Esophagus squamous epithelium (tissue), 5 donors: ENCODE data around the gene CDIP1. TPM values are rescaled to one million over a fixed set of nuclear protein-coding genes. Genes with fewer than 3 reads are reported as not detected.
"Not testable (repeated sequence)": the region's sequence is repeated elsewhere in the genome, so short reads cannot be mapped to it uniquely, and the experiment has no call there.

Experiments used
- DNase-seq: peaks from one replicate; lab custom pipeline; 2025; lab: John Stamatoyannopoulos, UW
- H3K27ac ChIP-seq, 4 donors: fragments of 200-600 bp; sonication (generic); one replicate each; pipeline ENCODE4 v1.5.1; 2016 to 2019; ENCODE audit warnings: mild to moderate bottlenecking in 1 of 4
- H3K27me3 ChIP-seq, 4 donors: fragments of 200-600 bp; sonication (generic); 1 replicate in 3 of 4; 2 replicates in 1 of 4; pipeline versions ENCODE4 v1.5.1 to v1.6.0; 2017 to 2021; ENCODE audit warnings: antibody characterized with exemption in 1 of 4
- H3K36me3 ChIP-seq, 3 donors: fragments of 200-600 bp; sonication (generic); one replicate each; pipeline ENCODE4 v1.5.1; 2016 to 2019
- H3K4me1 ChIP-seq, 3 donors: fragments of 200-600 bp; sonication (generic); one replicate each; pipeline ENCODE4 v1.5.1; 2017 to 2019
- H3K4me3 ChIP-seq, 4 donors: fragments of 200-600 bp; sonication (generic); 1 replicate in 3 of 4; 2 replicates in 1 of 4; pipeline ENCODE4 v1.5.1; 2016 to 2019; ENCODE audit warnings: mild to moderate bottlenecking in 2 of 4, moderate library complexity in 1 of 4
- H3K9me3 ChIP-seq, 3 donors: fragments of 200-600 bp; sonication (generic); one replicate each; pipeline ENCODE4 v1.5.1; 2016 to 2019
- CTCF ChIP-seq, 6 experiments: fragments of 450-650 bp in 4 of 6; fragments of 200-600 bp in 2 of 6; sonication (generic) in 2 of 6; IDR thresholded peaks; one replicate each; pipeline ENCODE4 v1.5.1; 2016 to 2019; ENCODE audit warnings: antibody characterized with exemption in 6 of 6, mild to moderate bottlenecking in 4 of 6, moderate library complexity in 4 of 6
- POLR2A ChIP-seq, 4 donors: fragments of 450-650 bp; IDR thresholded peaks; one replicate each; pipeline ENCODE4 v1.6.1; 2017; ENCODE audit warnings: antibody characterized with exemption in 4 of 4, mild to moderate bottlenecking in 4 of 4, moderate library complexity in 3 of 4
- WGBS, 2 donors: methylation state at CpG; one replicate each; pipeline ENCODE4 v1.1.5; 2018; 5-methylcytosine and 5-hydroxymethylcytosine counted together
- intact Hi-C: fragments of 100-400 bp; cut with DNase I; formaldehyde crosslinking; loops from one replicate; pipeline ENCODE4 v1.15.0; 2022
- total RNA-seq, 4 donors: library from RNA; depleted of rRNA; stranded (reverse); fragments of >200 nt; gene quantifications; one replicate each; pipeline ENCODE4 v1.1.0, GENCODE V29; 2016
- donor health status: DM: yes; HTN: yes; CAD: no.

The CDIP1 gene
- total RNA-seq, 4 donors from 2014 or later: 10.2 to 26.5 (median 16.5) TPM

GRCh38 chr16:4576008-4576407 lies 37.4 kb upstream of the CDIP1 start:
- H3K36me3 ChIP-seq: no peaks in the 10 kb centered on the region
- peaks cover 0 to 8% (median 0%) of the 10 kb centered on the region in 4 donors for H3K27me3 ChIP-seq
- intact Hi-C loops: no loop called here
- H3K4me1 ChIP-seq: peaks cover 0 to 6% (median 0%) of the 10 kb centered on the region in 3 donors
- TF ChIP-seq CTCF (IDR thresholded peaks at IDR 0.05) (no peak), POLR2A (IDR thresholded peaks at IDR 0.05) (no peak)
- H3K4me3 ChIP-seq: no peak overlapping the region
- H3K27ac ChIP-seq: no peak overlapping the region
- no peaks in the 10 kb centered on the region for H3K9me3 ChIP-seq
- 94 to 99% methylated on average over 13 to 15 of the region's 15 CpGs for WGBS, 2 donors
- no peak for DNase-seq

GRCh38 chr16:4574919-4575705 lies 36.5 kb upstream of the CDIP1 start:
- Histone ChIP-seq H3K4me3 (no peak overlapping the region), H3K4me1 (peaks cover 0 to under 1% (median 0%) of the 10 kb centered on the region in 3 donors), H3K9me3 (no peaks in the 10 kb centered on the region), H3K27ac (no peak overlapping the region), H3K27me3 (peaks cover 0 to 8% (median 0%) of the 10 kb centered on the region in 4 donors), H3K36me3 (no peaks in the 10 kb centered on the region)
- intact Hi-C loops: no loop called here
- TF ChIP-seq POLR2A (IDR thresholded peaks at IDR 0.05) (no peak), CTCF (IDR thresholded peaks at IDR 0.05) (no peak)
- WGBS, 2 donors: 66 to 74% methylated on average over 3 to 4 of the region's 11 CpGs
- DNase-seq: no peak

GRCh38 chr16:4573926-4574325 lies 35.4 kb upstream of the CDIP1 start:
- H3K36me3 ChIP-seq, H3K27ac ChIP-seq, H3K4me3 ChIP-seq, H3K27me3 ChIP-seq, DNase-seq, intact Hi-C loops, H3K4me1 ChIP-seq, H3K9me3 ChIP-seq: not testable (repeated sequence)
- 74 to 80% methylated on average over 7 of the region's 7 CpGs for WGBS, 2 donors

- Histone ChIP-seq H3K4me1 (no peaks in the 10 kb centered on the region), H3K9me3 (no peaks in the 10 kb centered on the region), H3K36me3 (no peaks in the 10 kb centered on the region), H3K27ac (no peak overlapping the region), H3K4me3 (no peak overlapping the region), H3K27me3 (peaks cover 0 to 8% (median 0%) of the 10 kb centered on the region in 4 donors)
- no peak for DNase-seq
- intact Hi-C loops: no loop called here
- 44% methylated on average over 3 of the region's 4 CpGs; no CpG with 5 or more reads in 1 of the 2 donors for WGBS, 2 donors
- TF ChIP-seq POLR2A (IDR thresholded peaks at IDR 0.05) (no peak), CTCF (IDR thresholded peaks at IDR 0.05) (no peak)
Observed at GRCh38 chr16:4572715-4573114, 34.1 kb upstream of the CDIP1 start.

GRCh38 chr16:4570688-4571321 lies 32.2 kb upstream of the CDIP1 start:
- Histone ChIP-seq H3K36me3 (no peaks in the 10 kb centered on the region), H3K9me3 (no peaks in the 10 kb centered on the region), H3K27ac (no peak overlapping the region), H3K4me3 (no peak overlapping the region), H3K27me3 (peaks cover 0 to 8% (median 0%) of the 10 kb centered on the region in 4 donors), H3K4me1 (no peaks in the 10 kb centered on the region)
- intact Hi-C loops: no loop called here
- WGBS, 2 donors: 74 to 89% methylated on average over 8 to 13 of the region's 15 CpGs
- DNase-seq: no peak
- TF ChIP-seq CTCF (IDR thresholded peaks at IDR 0.05) (no peak), POLR2A (IDR thresholded peaks at IDR 0.05) (no peak)
